ENCODE results near the gene TLR8. TPM values are rescaled to one million over a fixed set of nuclear protein-coding genes. Genes with fewer than 3 reads are reported as not detected.

The TLR8 gene
- total and polyA plus RNA-seq, 2 experiments from 2014 or later: not detected

GRCh38 chrX:12874581-12874980 lies 31.8 kb upstream of the TLR8 start (continued):
- TF ChIP-seq REST (IDR thresholded peaks at IDR 0.05; ENCODE audit: unreplicated experiment): no peak
- TF ChIP-seq ZNF331 (CRISPR knock-in tag; IDR thresholded peaks at IDR 0.05; ENCODE audit: low read depth): no peak
- TF ChIP-seq JUNB (IDR thresholded peaks at IDR 0.05; ENCODE audit: unreplicated experiment): no peak
- no peak for TF ChIP-seq CREB1 (CRISPR knock-in tag; IDR thresholded peaks at IDR 0.05; ENCODE audit: low read depth)
- TF ChIP-seq POLR2AphosphoS5 (IDR thresholded peaks at IDR 0.05; ENCODE audit: low read depth): no peak
- no peak for TF ChIP-seq CTCF (conservative IDR thresholded peaks at IDR 0.05; ENCODE audit: low read depth in 2 of 2)

DNA sequence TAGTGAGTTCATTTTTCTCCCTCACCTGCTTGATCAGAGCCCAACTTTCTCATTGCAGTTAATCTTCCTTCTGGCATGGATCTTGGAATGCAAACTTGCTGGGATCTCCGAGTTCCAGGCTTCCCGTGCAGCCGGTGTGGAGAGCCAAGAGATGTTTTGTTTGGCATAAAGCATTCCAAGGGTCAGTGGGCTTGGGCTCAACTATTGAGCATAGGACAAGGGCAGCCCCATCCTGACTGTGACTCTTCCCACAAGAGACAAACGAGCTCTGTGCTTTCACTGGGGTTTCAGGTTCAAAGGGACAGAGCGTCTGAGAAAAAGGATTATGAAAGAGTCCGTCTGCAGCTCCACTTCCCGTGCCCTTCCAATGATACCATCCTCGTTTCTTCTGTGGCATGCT lies 29.0 kb upstream of the TLR8 start:
- Mint-ChIP-seq H3K9me3 (no peaks in the 10 kb centered on the region), H3K4me3 (no peak overlapping the region), H3K36me3 (ENCODE audit: low read depth) (no peaks in the 10 kb centered on the region), H3K27ac (no peak overlapping the region), H3K27me3 (ENCODE audit: insufficient read depth, low read depth, poor library complexity) (no peaks in the 10 kb centered on the region), H3K4me1 (peaks cover 6% of the 10 kb centered on the region; the same call in 1 of the 3 replicates)
- DNase-seq (ENCODE audit: low spot score) (no peak), ATAC-seq (no peak)
- Histone ChIP-seq H3K4me2 (no peak overlapping the region), H4K20me1 (replicated peaks; ENCODE audit: insufficient read depth) (no peaks in the 10 kb centered on the region), H3K36me3 (ENCODE audit: insufficient read depth) (no peaks in the 10 kb centered on the region), H3K4me3 (no peak overlapping the region), H2AFZ (no peak overlapping the region), H3F3A (replicated peaks; ENCODE audit: low read depth) (no peaks in the 10 kb centered on the region), H3K27me3 (ENCODE audit: insufficient read depth) (no peaks in the 10 kb centered on the region), H3K4me1 (ENCODE audit: insufficient read depth) (no peaks in the 10 kb centered on the region), H3K79me2 (replicated peaks; ENCODE audit: insufficient read depth) (no peaks in the 10 kb centered on the region), H3K9me2 (ENCODE audit: insufficient read depth) (no peaks in the 10 kb centered on the region), H3K27ac (ENCODE audit: low read depth) (no peak overlapping the region)
- TF ChIP-seq ETS1 (IDR thresholded peaks at IDR 0.05) (no peak), ZNF331 (CRISPR knock-in tag; IDR thresholded peaks at IDR 0.05; ENCODE audit: low read depth) (no peak), EZH2 (IDR thresholded peaks at IDR 0.05; ENCODE audit: low read depth, unreplicated experiment) (no peak), REST (IDR thresholded peaks at IDR 0.05; ENCODE audit: unreplicated experiment) (no peak), POLR2AphosphoS5 (IDR thresholded peaks at IDR 0.05; ENCODE audit: low read depth) (no peak), CREB1 (CRISPR knock-in tag; IDR thresholded peaks at IDR 0.05; ENCODE audit: low read depth) (no peak), EZH2phosphoT487 (IDR thresholded peaks at IDR 0.05; ENCODE audit: unreplicated experiment) (no peak)

Measured in GM23338 (cell line).